HepG2 (cell line): ENCODE results near the gene SLC16A5. TPM values are rescaled to one million over a fixed set of nuclear protein-coding genes. Genes with fewer than 3 reads are reported as not detected.

Experiments
- ATAC-seq: fragments of 200-7000 bp; cut with Tn5 transposase; 3 replicates; pipeline ENCODE4 v1.9.1; 2020; ENCODE audit warnings: mild to moderate bottlenecking, moderate library complexity
- BruUV-seq: library from RNA; stranded (reverse); fragments of 400-500 nt; replicated peaks from 2 replicates; lab custom pipeline; 2021; lab: Mats Ljungman, UMichigan
- CTCF ChIA-PET: fragments of 300-600 bp; formaldehyde crosslinking; extraction: SDS; loops from one replicate; lab custom pipeline; 2021; ENCODE audit warnings: low total read pairs, inconsistent platforms, low intra/inter-chr PET ratio; lab: Yijun Ruan, JAX
- POLR2A ChIA-PET: fragments of 350-600 bp; sonication (Branson Sonifier 250); formaldehyde crosslinking; loops from one replicate; lab custom pipeline; 2020; ENCODE audit warnings: antibody characterized with exemption, inconsistent platforms; lab: Yijun Ruan, JAX
- DNase-seq: peaks from one replicate; pipeline ENCODE4 v3.0.0-alpha.2; 2015; ENCODE audit warnings: low spot score
- FAIRE-seq: peaks from 3 replicates; lab custom pipeline; 2011; peaks lifted over from hg19 to GRCh38; lab: Jason Lieb, UNC
- H2AFZ ChIP-seq: one replicate; pipeline ENCODE4 v1.6.1; 2011; ENCODE audit warnings: low read length, inconsistent platforms
- H3K27ac ChIP-seq: fragments of 300-600 bp; 3 replicates; pipeline ENCODE4 v1.8.0; 2011; ENCODE audit warnings: mixed run types, mild to moderate bottlenecking, mixed read lengths, low read length, inconsistent platforms; ENCODE audit not compliant: insufficient read depth; ENCODE audit errors: extremely low read length
- H3K27me3 ChIP-seq, 2 experiments: fragments of 200-600 bp in 1 of 2; 2 replicates in 1 of 2; 3 replicates in 1 of 2; pipeline versions ENCODE4 v1.6.0 to v1.8.0; 2011; ENCODE audit warnings: low read length in 2 of 2, mild to moderate bottlenecking in 2 of 2, moderate library complexity in 2 of 2, inconsistent platforms in 1 of 2; ENCODE audit not compliant: insufficient read depth in 2 of 2, control insufficient read depth in 1 of 2
- H3K36me3 ChIP-seq, 2 experiments: fragments of 200-600 bp in 1 of 2; replicated peaks in 1 of 2; 2 replicates in 1 of 2; 3 replicates in 1 of 2; pipeline versions ENCODE4 v1.5.1 to v1.8.0; 2011; ENCODE audit warnings: low read length in 2 of 2, inconsistent platforms in 1 of 2; ENCODE audit not compliant: insufficient read depth in 2 of 2, control insufficient read depth in 1 of 2
- H3K4me1 ChIP-seq: 2 replicates; pipeline ENCODE4 v1.5.1; 2012; ENCODE audit warnings: low read length, inconsistent platforms; ENCODE audit not compliant: insufficient read depth
- H3K4me2 ChIP-seq: 2 replicates; pipeline ENCODE4 v1.6.0; 2011; ENCODE audit warnings: low read depth, low read length, inconsistent platforms
- H3K4me3 ChIP-seq, 3 experiments: fragments of 200-600 bp in 1 of 3; sonication (generic), shearing (Covaris generic) in 1 of 3; replicated peaks in 1 of 3; 2 replicates each; pipeline ENCODE4 v1.5.1; 2011 to 2016; ENCODE audit warnings: low read length in 3 of 3, inconsistent platforms in 2 of 3, low read depth in 2 of 3, mild to moderate bottlenecking in 2 of 3, control low read depth in 1 of 3, mixed read lengths in 1 of 3; ENCODE audit not compliant: insufficient read depth in 1 of 3
- H3K79me2 ChIP-seq: one replicate; pipeline ENCODE4 v1.6.1; 2011; ENCODE audit warnings: low read length, inconsistent platforms; ENCODE audit not compliant: insufficient read depth
- H3K9ac ChIP-seq: 2 replicates; pipeline ENCODE4 v1.6.0; 2011; ENCODE audit warnings: mild to moderate bottlenecking, low read depth, low read length, inconsistent platforms; ENCODE audit not compliant: insufficient read depth
- H3K9me3 ChIP-seq: 2 replicates; pipeline ENCODE4 v1.5.1; 2012; ENCODE audit warnings: mild to moderate bottlenecking, low read length
- H4K20me1 ChIP-seq: 2 replicates; pipeline ENCODE4 v1.6.0; 2011; ENCODE audit warnings: inconsistent platforms, mild to moderate bottlenecking, low read length, moderate library complexity; ENCODE audit not compliant: insufficient read depth
- AGO2 ChIP-seq: fragments of 200-400 bp; formaldehyde crosslinking; optimal IDR thresholded peaks from 2 replicates; pipeline ENCODE3; 2017; ENCODE audit warnings: mild to moderate bottlenecking, low read depth, low read length, moderate library complexity
- EP300 ChIP-seq, 3 experiments: sonication (generic) in 1 of 3; formaldehyde crosslinking in 1 of 3; IDR thresholded peaks; 2 replicates each; pipeline versions ENCODE4 v1.5.1 to v1.6.1; 2011 to 2020; ENCODE audit warnings: low read depth in 2 of 3, low read length in 2 of 3, borderline replicate concordance in 1 of 3, improper control_type of control experiment in 1 of 3, mild to moderate bottlenecking in 1 of 3, missing genetic modification reagents in 1 of 3, moderate library complexity in 1 of 3
- FOSL2 ChIP-seq: sonication (generic); formaldehyde crosslinking; IDR thresholded peaks from 2 replicates; pipeline ENCODE4 v1.4.0; 2020; ENCODE audit warnings: missing genetic modification reagents
- FOXP4 ChIP-seq: sonication (generic); formaldehyde crosslinking; IDR thresholded peaks from 2 replicates; pipeline ENCODE4 v1.4.0; 2020; ENCODE audit warnings: missing genetic modification reagents
- GRHL1 ChIP-seq: sonication (generic); formaldehyde crosslinking; conservative IDR thresholded peaks from 2 replicates; pipeline ENCODE4 v1.8.0; 2022; ENCODE audit warnings: missing genetic modification reagents
- HNRNPUL1 ChIP-seq: fragments of 200-400 bp; formaldehyde crosslinking; IDR thresholded peaks from 2 replicates; pipeline ENCODE4 v1.6.1; 2017; ENCODE audit warnings: low read depth, mild to moderate bottlenecking, low read length, moderate library complexity
- RBAK ChIP-seq: sonication (generic); formaldehyde crosslinking; IDR thresholded peaks from 2 replicates; pipeline ENCODE4 v1.5.1; 2020; ENCODE audit warnings: mild to moderate bottlenecking, missing genetic modification reagents
- ZEB1 ChIP-seq: IDR thresholded peaks from 2 replicates; pipeline ENCODE4 v1.6.1; 2012; ENCODE audit warnings: mild to moderate bottlenecking, low read depth, inconsistent platforms; ENCODE audit not compliant: insufficient replicate concordance
- ZNF180 ChIP-seq: sonication (generic); formaldehyde crosslinking; IDR thresholded peaks from 2 replicates; pipeline ENCODE4 v1.4.0; 2020; ENCODE audit warnings: low read depth, missing genetic modification reagents, borderline replicate concordance
- ZNF337 ChIP-seq: sonication (generic); formaldehyde crosslinking; IDR thresholded peaks from 2 replicates; pipeline ENCODE4 v1.5.1; 2020; ENCODE audit warnings: missing genetic modification reagents, low read depth, mild to moderate bottlenecking, borderline replicate concordance
- ZNF607 ChIP-seq: sonication (generic); formaldehyde crosslinking; IDR thresholded peaks from 2 replicates; pipeline ENCODE4 v1.5.1; 2020; ENCODE audit warnings: missing genetic modification reagents, mild to moderate bottlenecking, borderline replicate concordance
- WGBS: methylation state at CpG from one replicate; pipeline ENCODE4 v1.1.6; 2017; ENCODE audit warnings: low lambda C conversion rate; 5-methylcytosine and 5-hydroxymethylcytosine counted together
- in situ Hi-C: cut with HindIII; loops from 2 replicates; pipeline ENCODE4 v1.10.0; 2017; ENCODE audit warnings: low pct_unique_long_range_greater_than_20kb; ENCODE audit not compliant: extremely low pct_ligation_motif_present
- intact Hi-C: fragments of 100-400 bp; cut with micrococcal nuclease; formaldehyde crosslinking; loops from one replicate; pipeline ENCODE4 v1.10.0; 2022; ENCODE audit not compliant: unreplicated experiment
- polyA plus RNA-seq, 8 experiments: library from polyadenylated mRNA; depleted of rRNA in 3 of 8; stranded (reverse) in 7 of 8; unstranded in 1 of 8; fragments of >200 nt; fragmentation: Illumina TruSeq in 4 of 8; extraction: Trizol in 4 of 8; gene quantifications; 2 replicates each; pipeline versions ENCODE4 v1.2.1 to v1.2.3, GENCODE V29; 2011 to 2016; ENCODE audit warnings: low read depth in 4 of 8, missing spikeins in 1 of 8, mixed read lengths in 1 of 8; ENCODE audit not compliant: insufficient read depth in 1 of 8
- total RNA-seq, 5 experiments: library from RNA; depleted of rRNA; stranded (reverse); fragments of >200 nt; fragmentation: Illumina TruSeq; extraction: Trizol; gene quantifications; 2 replicates each; pipeline ENCODE4 v1.2.3, GENCODE V29; 2016; ENCODE audit warnings: low read depth in 1 of 5

SLC16A5 gene
- total and polyA plus RNA-seq, 2 of the 13 experiments (the other 11 are each of a cell fraction or from before 2014, with no cell fraction given), result 0.69 to 5.6 TPM

DNA sequence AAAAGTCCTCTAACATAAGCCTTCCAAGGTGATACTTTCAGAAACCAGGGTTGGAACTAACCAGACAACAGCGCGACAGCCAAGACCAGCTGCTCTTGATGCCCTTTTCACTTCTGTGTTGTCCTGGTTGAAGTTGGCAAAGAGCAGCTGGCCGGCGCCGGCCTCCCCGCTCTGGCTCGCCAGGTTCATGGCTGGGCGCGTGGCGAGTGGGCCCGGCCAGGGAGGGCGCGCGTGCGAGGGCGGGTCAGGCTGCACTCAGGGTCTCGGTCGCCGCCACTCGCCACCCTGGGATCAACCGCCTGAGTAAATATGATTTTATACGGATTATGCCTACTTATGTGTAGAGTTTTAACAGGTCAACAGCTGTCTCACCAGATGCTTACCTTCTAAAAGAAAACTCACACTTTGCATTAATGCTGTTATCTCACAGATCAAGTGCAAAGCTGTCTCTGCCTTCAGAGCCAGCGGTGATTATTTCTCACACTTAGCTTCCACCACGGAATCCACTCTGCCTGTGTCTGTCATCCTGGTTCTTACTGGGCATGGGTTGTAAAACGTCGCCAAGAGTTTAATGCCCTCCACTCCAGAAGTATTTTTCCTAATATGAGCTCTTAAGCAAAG is 27.2 kb upstream of the SLC16A5 start (continued):
- peak; percentile 58 for TF ChIP-seq AGO2
- TF ChIP-seq FOSL2, result no peak
- TF ChIP-seq, all 625 proteins: peak for 2

DNA sequence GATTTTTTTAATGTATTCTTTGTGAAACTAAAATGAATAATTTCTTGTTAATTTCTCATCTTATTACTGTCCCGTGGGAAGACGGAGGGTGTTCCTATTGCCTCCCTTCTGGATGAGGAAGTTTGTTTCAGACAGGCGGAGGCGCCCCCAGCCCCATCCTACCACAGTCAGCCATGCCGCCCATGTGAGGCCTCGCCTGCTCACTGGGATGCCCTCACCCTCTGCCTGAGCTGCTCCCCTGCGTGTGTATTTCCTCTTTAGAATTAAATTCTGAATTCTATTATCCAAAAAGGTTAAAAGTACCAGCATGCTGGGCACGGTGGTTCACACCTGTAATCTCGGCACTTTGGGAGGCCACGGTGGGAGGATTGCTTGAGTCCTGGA is 26.7 kb upstream of the SLC16A5 start:
- Histone ChIP-seq H4K20me1 (no peaks in the 10 kb centered on the region), H3K79me2 (no peaks in the 10 kb centered on the region), H3K4me2 (no peak overlapping the region), H3K36me3 (peaks cover 27 to 59% of the 10 kb centered on the region in 2 experiments), H2AFZ (no peak overlapping the region), H3K27me3 (no peaks in the 10 kb centered on the region), H3K9me3 (no peaks in the 10 kb centered on the region), H3K9ac (no peak overlapping the region), H3K4me3 (no peak overlapping the region), H3K4me1 (peaks cover 5% of the 10 kb centered on the region; the same call in 1 of the 2 replicates), H3K27ac (no peak overlapping the region)
- DNase-seq, result no peak
- ATAC-seq, result no peak
- FAIRE-seq, result no peak
- ChIA-PET POLR2A (interaction anchor here (1.0 to 1.6 kb wide), 4 partner anchors 16 to 94 kb away, joined by 3 read pairs; partner anchors contain the start of gene JPT1), CTCF (interaction anchor here (1.9 kb wide), 1 partner anchor 70 kb away, joined by 6 read pairs; no protein-coding TSS in a partner anchor)
- in situ Hi-C loops, result no loop called here
- intact Hi-C loops, result no loop called here
- no TSS peak for BruUV-seq
- 98% methylated on average over 10 of the region's 10 CpGs for WGBS
- no peak for TF ChIP-seq HNRNPUL1
- no peak for TF ChIP-seq RBAK (CRISPR knock-in tag)
- TF ChIP-seq ZNF337 (CRISPR knock-in tag), result no peak
- TF ChIP-seq EP300 (IDR thresholded peaks at IDR 0.05; ENCODE audit: low read depth in 2 of 2, low read length in 2 of 2), result no peak
- no peak for TF ChIP-seq EP300 (CRISPR knock-in tag; IDR thresholded peaks at IDR 0.05; ENCODE audit: borderline replicate concordance)
- TF ChIP-seq ZEB1, result no peak
- no peak for TF ChIP-seq ZNF180 (CRISPR knock-in tag)
- no peak for TF ChIP-seq ZNF607 (CRISPR knock-in tag)
- TF ChIP-seq GRHL1, result no peak
- TF ChIP-seq FOXP4, result no peak
